GM18909 (cell line): ENCODE measurements around the gene CGN.
"Not testable (repeated sequence)": the region's sequence is repeated elsewhere in the genome, so short reads cannot be mapped to it uniquely, and the experiment has no call there.

Experiments used
- ATAC-seq: cut with Tn5 transposase; IDR thresholded peaks from one replicate; pipeline ENCODE4 v1.9.1; 2021; ENCODE audit warnings: mild to moderate bottlenecking; ENCODE audit not compliant: unreplicated experiment, poor library complexity

CGN gene

GRCh38 chr1:151518936-151519335 is 7.7 kb downstream of the CGN start:
- no peak for ATAC-seq

- no peak for ATAC-seq
Observed at GRCh38 chr1:151519667-151520066, 8.5 kb downstream of the CGN start.

GRCh38 chr1:151520359-151520758 is 9.2 kb downstream of the CGN start:
- no peak for ATAC-seq

GRCh38 chr1:151522427-151522826 is 11.2 kb downstream of the CGN start:
- ATAC-seq: not testable (repeated sequence)

- no peak for ATAC-seq
Observed at GRCh38 chr1:151523326-151523725, 12.1 kb downstream of the CGN start.

GRCh38 chr1:151524736-151525135 is 13.5 kb downstream of the CGN start:
- ATAC-seq: no peak

GRCh38 chr1:151526735-151527525 is 15.7 kb downstream of the CGN start:
- no peak for ATAC-seq

- no peak for ATAC-seq
Observed at GRCh38 chr1:151529211-151529702, 18.1 kb downstream of the CGN start.

- no peak for ATAC-seq
Observed at GRCh38 chr1:151529781-151530180, 18.6 kb downstream of the CGN start.

GRCh38 chr1:151530461-151530860 is 19.3 kb downstream of the CGN start:
- ATAC-seq: no peak

- ATAC-seq: no peak
Observed at GRCh38 chr1:151533870-151534269, 22.7 kb downstream of the CGN start.

- no peak for ATAC-seq
Observed at GRCh38 chr1:151534662-151535278, 23.6 kb downstream of the CGN start.

GRCh38 chr1:151535326-151536271 is 24.4 kb downstream of the CGN start:
- ATAC-seq: no peak

- no peak for ATAC-seq
Observed at GRCh38 chr1:151536499-151536898, 25.3 kb downstream of the CGN start.

GRCh38 chr1:151537112-151537511 is 25.9 kb downstream of the CGN start:
- ATAC-seq: no peak

GRCh38 chr1:151539321-151540020 is 28.3 kb downstream of the CGN start:
- ATAC-seq: peak; percentile 43

GRCh38 chr1:151540021-151540981 is 29.1 kb downstream of the CGN start, which contains the start of gene TUFT1:
Gene TUFT1, plus strand, starts transcription at chr1:151540309. Its CDS starts 58 bp downstream, at chr1:151540367.
- peak; percentile 89 for ATAC-seq

- ATAC-seq: no peak
Observed at GRCh38 chr1:151540982-151541377, 29.8 kb downstream of the CGN start.

- ATAC-seq: no peak
Observed at GRCh38 chr1:151541752-151542151, 30.6 kb downstream of the CGN start.
